GM19328 (cell line): ENCODE data around the gene ZBTB38.

Source experiments
- ATAC-seq: cut with Tn5 transposase; IDR thresholded peaks from one replicate; pipeline ENCODE4 v1.9.1; 2021; ENCODE audit warnings: mild to moderate bottlenecking, moderate library complexity; ENCODE audit not compliant: unreplicated experiment

The ZBTB38 gene

DNA sequence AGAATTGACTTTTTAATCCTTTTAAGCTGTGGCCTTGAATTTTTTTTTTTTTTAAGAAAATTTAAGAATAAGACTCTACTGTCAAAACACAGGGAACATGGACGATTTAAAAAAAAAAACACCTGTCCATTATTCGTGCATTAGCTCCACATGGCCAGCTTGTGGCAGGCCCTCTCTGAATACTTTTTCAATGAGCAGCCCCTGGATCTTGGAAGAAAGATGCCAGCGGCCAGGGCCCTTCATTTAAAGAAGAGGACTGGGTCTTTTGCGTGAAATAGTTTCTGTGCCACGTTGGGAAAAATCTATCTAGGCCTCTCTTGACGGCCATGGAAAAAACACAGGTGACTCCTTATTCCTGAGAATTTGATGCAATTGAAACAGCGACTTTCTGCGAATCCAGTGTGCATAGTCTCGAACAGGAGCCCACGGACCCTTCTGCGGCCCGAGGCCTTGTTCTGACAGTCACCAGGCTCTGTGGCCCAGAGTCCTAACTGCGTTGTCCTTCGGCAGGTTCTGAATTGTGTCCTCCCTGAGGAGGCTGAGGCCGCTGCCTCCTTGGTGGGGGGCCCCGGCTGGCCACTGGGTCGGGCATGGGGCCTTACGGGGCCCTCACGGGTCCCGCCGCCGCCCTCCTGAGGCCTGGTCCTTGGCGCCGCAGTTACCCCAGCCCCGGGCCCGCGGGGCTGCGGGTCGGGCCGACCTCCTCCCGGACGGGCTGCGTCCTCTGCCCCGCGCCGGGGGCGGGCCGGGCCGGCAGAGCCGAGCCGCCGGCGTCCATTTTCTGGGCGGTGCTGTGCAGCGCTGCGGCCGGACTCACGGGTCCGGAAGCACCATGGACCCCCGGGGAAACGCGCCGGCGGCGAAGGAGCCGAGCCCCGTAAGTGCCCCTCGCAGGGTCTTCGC, 33.5 kb downstream of the ZBTB38 start:
- ATAC-seq: peak; percentile 45

DNA sequence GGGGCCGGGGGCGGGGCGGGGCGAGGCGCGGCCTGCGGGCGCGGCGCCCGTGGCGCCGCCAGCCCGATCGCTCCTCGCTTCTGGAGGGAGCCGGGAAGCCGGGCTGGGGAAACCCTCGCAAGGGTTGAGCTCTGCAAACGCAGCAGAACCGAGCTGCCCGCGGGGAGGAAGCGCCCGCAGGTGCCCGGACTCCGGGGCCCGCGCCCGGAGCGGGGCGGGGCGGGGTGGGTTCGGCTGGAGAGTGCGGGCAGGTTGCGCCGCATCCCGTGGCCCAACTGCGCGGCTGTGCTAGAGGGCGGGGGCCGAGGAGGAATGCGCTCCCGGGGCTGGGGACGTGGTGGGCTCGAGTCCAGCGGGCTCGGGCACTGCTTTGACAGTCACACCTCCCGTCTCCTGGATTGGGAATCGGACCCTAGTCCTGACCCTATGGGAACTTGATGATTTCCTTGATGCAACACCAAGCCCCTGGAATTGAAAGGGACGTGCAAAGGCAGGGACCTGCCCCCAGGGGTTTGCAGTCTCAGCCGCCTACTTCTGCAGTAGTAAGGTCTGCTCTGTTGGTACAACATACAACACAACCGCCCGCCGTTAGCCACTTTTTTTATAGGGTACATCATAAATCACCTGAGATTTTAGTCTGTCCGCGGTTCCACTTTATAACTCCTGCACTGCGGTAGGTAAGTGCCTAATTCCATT, 34.3 kb downstream of the ZBTB38 start:
- ATAC-seq: peak; percentile 49

- no peak for ATAC-seq
These were observed 35.3 kb downstream of the ZBTB38 start for GRCh38 chr3:141403576-141403975.

- ATAC-seq: no peak
These were observed 36.7 kb downstream of the ZBTB38 start for GRCh38 chr3:141405025-141405424.

DNA sequence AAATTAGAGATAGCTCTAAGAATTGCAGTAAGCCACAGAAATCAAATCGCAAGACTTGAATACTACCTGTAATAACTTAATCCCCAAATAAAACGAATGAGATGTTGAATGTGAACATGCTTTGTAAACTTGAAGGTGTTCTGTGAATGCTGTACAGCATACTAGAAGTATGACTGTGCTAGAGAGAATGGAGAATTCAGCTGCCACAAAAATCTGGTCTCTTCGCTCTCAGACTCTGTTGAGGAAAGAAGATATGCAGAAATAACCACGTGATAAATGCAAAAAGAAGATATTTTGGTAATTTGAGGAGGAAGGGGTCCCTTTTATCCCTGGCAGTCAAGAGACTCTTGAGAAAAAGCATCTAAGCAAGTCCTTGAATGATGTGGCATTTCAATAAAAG, 37.3 kb downstream of the ZBTB38 start:
- no peak for ATAC-seq

DNA sequence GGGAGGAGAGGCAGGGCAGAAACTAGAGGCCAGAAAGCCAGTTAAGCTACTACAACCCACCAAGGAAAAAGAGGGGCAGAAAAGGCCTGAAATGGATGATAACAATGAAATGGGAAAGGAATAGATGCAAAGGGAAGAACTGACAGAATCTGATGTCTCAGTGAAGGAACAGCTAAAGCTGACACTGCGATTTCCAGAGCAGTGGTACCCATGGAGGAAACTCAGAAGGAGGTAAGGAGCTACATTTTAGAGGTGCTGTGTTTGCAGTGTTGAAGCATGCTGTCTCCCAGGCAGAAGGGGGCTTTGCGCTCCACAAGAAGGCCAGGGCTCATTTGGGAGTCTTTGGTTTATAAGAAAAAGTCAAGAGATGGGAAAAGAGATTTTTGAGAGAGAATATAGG, 38.0 kb downstream of the ZBTB38 start:
- no peak for ATAC-seq

DNA sequence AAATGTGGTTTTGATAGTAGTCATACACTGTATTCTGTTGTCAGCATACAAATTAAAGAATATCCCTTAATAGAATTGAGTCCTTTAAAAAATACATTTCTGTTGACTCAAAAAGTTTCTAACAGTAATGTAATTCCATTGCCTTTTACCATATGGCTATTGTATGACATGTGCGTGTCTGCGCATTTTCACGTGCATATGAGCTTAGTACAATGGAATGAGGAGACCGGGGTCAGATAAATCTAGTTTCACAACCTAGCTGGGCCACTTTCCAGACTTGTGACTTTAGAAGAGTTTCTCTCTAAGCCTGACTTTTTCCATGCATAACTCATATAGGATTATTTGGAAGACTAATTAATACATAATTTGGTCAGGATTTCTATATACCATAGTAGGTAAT, 38.7 kb downstream of the ZBTB38 start:
- no peak for ATAC-seq

DNA sequence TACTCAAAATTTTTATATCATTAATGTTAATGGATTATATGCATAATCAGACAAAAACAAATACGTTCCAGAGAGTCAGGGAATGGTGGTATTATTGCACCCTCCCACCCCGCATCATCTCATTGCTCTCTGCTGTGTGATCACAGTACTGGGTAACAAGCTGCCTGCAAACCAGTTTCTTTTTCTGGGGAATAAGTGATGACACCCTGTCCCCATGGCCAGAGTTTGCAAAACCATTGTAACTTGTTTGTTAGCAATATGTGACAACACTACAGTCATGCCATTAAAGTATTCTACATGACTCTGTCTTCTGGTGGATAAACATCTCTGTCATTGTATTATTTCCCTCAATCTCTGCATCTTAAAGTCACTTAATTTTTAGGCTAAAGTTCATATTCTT, 39.5 kb downstream of the ZBTB38 start:
- no peak for ATAC-seq

GRCh38 chr3:141408596-141408995, 40.3 kb downstream of the ZBTB38 start:
- ATAC-seq: no peak

DNA sequence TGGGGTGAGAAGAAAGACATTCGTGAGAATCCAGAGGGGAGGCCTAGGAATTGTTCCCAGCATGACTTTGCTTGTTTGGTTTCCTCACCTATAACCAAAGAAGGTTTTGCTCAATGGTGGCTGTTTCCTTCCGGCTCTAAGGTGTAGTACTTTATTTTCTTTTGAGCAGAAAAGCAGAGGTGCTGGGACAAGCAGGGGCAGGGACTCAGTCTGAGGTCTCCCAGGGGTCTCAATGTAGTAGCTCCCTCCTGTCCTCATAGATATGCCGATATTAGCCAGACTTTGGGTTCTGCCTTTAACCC, 41.6 kb downstream of the ZBTB38 start:
- no peak for ATAC-seq

- ATAC-seq: no peak
These were observed 42.1 kb downstream of the ZBTB38 start for GRCh38 chr3:141410408-141410807.

DNA sequence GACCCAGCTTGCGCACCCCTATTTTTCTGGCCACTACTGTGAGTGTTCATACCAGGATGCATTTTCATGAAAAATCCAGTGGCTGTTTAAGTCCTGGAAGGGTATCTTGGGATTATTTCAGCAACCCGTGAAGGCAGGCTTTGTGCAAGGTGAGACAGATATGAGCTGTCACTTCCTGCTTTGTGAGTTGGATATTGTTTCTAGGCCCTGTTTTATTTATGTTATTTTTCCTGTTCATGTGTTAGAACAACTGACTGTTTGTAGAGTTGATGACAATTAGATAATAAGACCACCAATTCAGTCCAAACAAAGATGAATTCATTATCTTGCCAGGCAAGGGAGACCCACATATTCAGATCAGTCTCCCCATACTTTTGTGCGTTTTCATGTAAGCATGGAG, 42.5 kb downstream of the ZBTB38 start:
- no peak for ATAC-seq

DNA sequence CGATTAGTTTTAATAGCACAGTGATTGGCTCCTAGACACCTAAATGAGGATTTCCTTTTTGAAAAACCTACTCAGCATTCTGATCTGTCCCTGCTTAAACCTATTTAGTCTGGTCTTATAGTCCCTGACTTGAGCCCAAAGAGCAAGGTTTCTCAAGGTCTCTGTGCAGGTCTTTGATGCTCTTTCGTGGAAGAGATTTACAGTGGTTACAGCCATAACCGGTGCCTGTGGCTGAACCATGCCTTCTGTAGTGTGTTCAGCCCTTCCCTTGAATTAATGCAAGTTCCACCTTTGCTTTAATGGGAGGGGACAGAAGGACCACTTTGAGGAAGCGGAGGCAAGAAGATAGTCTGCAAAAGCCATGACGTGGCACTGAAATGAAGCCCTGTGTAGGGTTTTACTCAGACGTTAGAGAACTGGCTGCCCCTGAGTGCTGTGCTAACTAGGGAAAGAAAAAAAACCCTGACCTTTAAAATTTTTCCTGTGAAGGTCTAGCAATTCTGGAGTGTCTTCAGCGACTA, 43.0 kb downstream of the ZBTB38 start:
- ATAC-seq: no peak

DNA sequence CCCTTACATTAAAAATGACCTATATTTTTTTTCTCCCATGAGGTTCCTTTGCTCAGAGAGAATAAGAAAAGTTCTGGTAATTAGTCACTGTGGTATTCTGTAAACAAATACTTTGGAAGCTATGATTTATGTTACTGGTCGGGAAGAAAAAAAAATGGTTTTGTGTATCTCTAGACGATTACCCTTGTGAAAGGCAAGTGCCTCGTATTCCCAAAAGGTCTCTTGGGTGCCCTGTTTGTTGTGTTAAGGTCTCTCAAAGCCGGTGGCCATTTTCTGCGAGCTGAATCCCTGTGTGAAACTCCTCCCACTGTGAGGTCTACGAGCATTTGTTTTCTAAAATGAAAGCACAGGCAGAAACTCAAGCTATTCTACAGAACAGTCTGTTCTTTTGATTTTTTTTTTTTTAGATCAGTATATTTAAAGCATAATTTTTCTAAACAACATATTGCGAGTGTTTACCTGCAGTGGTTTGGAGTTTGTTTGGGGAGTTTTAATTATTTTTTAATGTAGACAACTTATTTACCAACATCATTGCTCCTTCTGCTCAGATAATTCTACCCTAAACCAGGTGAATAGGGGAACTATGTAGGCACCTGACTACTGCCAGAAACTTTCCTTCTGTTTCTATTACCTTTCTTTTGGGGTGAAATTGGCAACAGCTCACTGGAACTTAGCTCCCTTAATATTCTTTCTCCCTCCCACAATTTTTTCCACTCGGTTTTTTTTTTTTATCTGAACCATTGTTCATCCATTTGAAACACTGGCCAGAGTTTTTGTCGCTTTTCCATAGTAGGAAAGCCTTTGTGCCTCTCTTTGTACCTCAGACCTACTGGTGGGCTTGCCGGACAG, 44.0 kb downstream of the ZBTB38 start:
- ATAC-seq: no peak

DNA sequence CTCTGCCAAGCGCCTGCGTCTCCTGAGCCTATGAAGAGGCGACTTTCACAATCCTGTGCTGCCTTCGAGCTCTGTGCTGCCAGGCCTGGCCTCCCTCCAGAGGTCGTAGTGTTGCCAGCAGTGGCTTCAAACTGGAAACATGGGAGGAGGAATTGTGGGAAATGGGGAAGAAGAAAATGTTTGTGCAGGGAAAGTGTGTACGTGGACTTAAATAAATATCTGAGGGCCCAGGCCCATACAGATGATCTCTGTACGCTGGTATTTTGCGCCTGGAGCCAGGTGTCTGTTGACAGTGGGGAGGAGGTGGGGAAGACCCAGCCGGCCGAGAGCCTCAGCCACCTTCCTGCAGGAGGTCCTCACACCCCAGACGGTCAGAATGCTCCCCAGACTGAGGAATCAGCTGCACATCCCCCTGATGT, 44.6 kb downstream of the ZBTB38 start:
- no peak for ATAC-seq

DNA sequence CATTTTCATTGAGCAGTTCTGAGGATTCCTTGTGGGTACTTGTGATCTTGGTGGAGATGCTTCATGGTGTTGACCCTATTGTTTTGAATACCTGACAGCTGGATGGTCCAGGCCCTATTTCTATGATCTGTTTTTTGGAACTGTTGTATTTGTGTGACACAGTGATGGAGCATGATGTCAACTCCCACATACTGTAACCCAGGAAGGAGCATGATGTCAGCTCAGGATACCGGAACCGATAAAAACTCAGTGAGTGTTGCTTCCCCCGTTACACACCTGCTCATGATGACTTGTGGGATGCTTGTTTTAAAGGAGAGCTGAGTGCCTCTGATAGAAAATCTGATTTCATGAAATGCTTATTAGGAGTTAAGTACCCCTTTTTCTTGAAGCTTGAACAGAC, 45.1 kb downstream of the ZBTB38 start:
- no peak for ATAC-seq

DNA sequence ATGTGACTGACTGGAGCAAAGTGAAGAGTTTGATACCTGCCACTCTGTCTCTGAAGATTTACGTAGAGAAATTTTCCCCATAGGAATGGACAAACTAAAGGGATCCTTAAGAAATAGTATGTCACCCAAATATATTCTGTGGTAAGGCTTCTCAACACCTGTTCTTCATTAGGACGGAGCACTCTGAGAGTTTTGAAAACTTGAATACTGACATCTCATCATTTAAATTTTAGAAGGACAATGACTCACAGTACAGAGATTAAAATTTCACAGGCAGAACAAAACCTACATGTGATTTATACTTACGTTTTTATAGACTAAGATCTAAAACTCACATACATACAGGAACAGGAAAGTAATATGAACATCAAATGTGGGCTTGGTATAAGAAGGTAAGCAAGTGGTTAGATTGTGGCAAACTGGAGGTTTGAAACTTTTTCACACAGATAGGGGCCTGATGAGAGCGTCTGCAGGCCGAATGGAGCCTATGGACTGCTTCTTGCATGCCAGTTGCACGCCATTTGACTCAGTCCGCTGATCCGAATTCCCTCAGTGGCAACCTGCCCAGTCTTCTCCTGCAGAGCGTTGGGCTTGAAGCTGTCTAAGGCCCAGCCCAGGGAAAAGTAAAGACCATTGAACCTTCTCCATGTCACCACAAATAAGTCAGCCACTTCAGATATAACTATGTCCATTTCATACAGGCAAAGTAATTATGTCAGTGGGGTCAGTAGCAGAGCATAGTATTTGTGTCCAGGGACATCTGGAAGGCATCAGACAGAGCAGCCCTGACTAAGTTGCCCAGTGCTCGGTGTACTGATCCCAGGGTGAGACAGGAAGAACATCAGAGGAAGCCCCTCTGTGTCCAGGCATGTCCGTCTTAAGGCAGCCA, 45.7 kb downstream of the ZBTB38 start:
- ATAC-seq: no peak

DNA sequence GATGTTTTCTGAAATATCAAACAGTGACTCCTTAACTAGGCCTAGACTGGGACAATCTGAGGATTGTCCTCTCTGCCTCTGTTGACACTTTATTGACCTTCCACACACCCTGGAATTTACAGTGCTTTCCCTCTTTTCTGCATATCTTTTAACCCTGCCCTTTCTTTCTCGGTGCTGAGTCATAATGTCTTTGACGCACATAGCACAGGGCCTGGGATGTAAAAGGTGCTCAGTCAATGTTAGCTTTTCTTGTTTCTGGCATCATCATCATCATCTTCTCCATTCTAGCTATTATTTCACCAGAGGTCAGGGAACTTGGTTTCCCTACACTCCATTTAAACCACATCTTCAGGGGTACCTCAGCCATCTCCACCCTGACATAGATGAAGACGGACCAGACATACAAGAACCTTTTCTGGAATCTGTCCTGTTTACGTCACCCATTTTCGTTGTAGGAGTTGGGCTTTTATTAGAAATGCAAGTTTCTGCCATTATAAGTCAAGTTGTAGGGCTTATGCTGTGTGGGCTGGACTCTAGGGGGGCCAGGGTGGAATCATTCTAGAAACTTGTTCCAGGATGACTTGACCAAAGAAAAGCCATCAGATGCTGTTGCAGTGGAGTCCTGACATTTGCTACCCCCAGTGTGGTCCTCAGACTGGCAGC, 46.6 kb downstream of the ZBTB38 start:
- no peak for ATAC-seq

GRCh38 chr3:141415953-141416352, 47.6 kb downstream of the ZBTB38 start:
- ATAC-seq: no peak
